OCI-LY1 (cell line): Measurements from ENCODE around the gene OR4K14.
"Not testable (repeated sequence)": the region's sequence is repeated elsewhere in the genome, so short reads cannot be mapped to it uniquely, and the experiment has no call there.

Experiments used
- H2AFZ ChIP-seq: fragments of 200-600 bp; sonication (generic), shearing (Covaris generic); 2 replicates; pipeline ENCODE4 v1.6.0; 2014; ENCODE audit warnings: antibody characterized with exemption, mild to moderate bottlenecking, low read length
- H3F3A ChIP-seq: fragments of 200-600 bp; sonication (generic), shearing (Covaris generic); 2 replicates; pipeline ENCODE4 v1.6.0; 2014; ENCODE audit warnings: mild to moderate bottlenecking, antibody characterized with exemption, low read length, moderate library complexity; ENCODE audit not compliant: insufficient read depth
- H3K27ac ChIP-seq: fragments of 200-600 bp; sonication (generic); 2 replicates; pipeline ENCODE4 v1.5.1; 2014; ENCODE audit warnings: low read length, mixed run types, mild to moderate bottlenecking, low read depth; ENCODE audit not compliant: poor library complexity, severe bottlenecking
- H3K27me3 ChIP-seq: fragments of 200-600 bp; sonication (generic); 2 replicates; pipeline ENCODE4 v1.6.0; 2014; ENCODE audit warnings: antibody characterized with exemption, mild to moderate bottlenecking, low read length, moderate library complexity; ENCODE audit not compliant: insufficient read depth
- H3K36me3 ChIP-seq: fragments of 200-600 bp; sonication (generic); 2 replicates; pipeline ENCODE4 v1.6.1; 2014; ENCODE audit warnings: mild to moderate bottlenecking, antibody characterized with exemption, low read length, moderate library complexity, mixed read lengths; ENCODE audit not compliant: insufficient read depth
- H3K4me1 ChIP-seq: fragments of 200-600 bp; sonication (generic); 2 replicates; pipeline ENCODE4 v1.5.1; 2014; ENCODE audit warnings: mild to moderate bottlenecking, low read length, moderate library complexity; ENCODE audit not compliant: insufficient read depth, severe bottlenecking
- H3K4me2 ChIP-seq: fragments of 200-600 bp; sonication (generic), shearing (Covaris generic); 2 replicates; pipeline ENCODE4 v1.6.1; 2014; ENCODE audit warnings: low read length
- H3K4me3 ChIP-seq: fragments of 200-600 bp; sonication (generic); 2 replicates; pipeline ENCODE4 v1.5.1; 2014; ENCODE audit warnings: low read length, low read depth, mild to moderate bottlenecking, mixed read lengths; ENCODE audit not compliant: poor library complexity, severe bottlenecking
- H3K79me2 ChIP-seq: fragments of 200-600 bp; shearing (Covaris generic); 2 replicates; pipeline ENCODE4 v1.6.1; 2016; ENCODE audit warnings: mixed run types, low read length, mixed read lengths; ENCODE audit not compliant: insufficient read depth
- H3K9ac ChIP-seq: fragments of 200-600 bp; sonication (generic), shearing (Covaris generic); 2 replicates; pipeline ENCODE4 v1.6.1; 2014; ENCODE audit warnings: mild to moderate bottlenecking, low read length, mixed read lengths
- H3K9me2 ChIP-seq: fragments of 200-600 bp; sonication (generic), shearing (Covaris generic); 2 replicates; pipeline ENCODE4 v1.6.1; 2014; ENCODE audit warnings: low read depth, mild to moderate bottlenecking, low read length, mixed read lengths
- H3K9me3 ChIP-seq: fragments of 200-600 bp; shearing (Covaris generic); 2 replicates; pipeline ENCODE4 v1.6.1; 2014; ENCODE audit warnings: low read length, mixed read lengths
- H4K20me1 ChIP-seq: fragments of 200-600 bp; sonication (generic), shearing (Covaris generic); 2 replicates; pipeline ENCODE4 v1.6.0; 2016; ENCODE audit warnings: mild to moderate bottlenecking, low read length; ENCODE audit not compliant: insufficient read depth
- CTCF ChIP-seq: fragments of 200-600 bp; sonication (generic), shearing (Covaris generic); IDR thresholded peaks from 2 replicates; pipeline ENCODE4 v1.5.1; 2017; ENCODE audit warnings: mild to moderate bottlenecking, antibody characterized with exemption, low read length, moderate library complexity, mixed read lengths
- EZH2 ChIP-seq: fragments of 200-600 bp; sonication (generic), shearing (Covaris generic); IDR thresholded peaks from 2 replicates; pipeline ENCODE4 v1.8.0; 2017; ENCODE audit warnings: borderline replicate concordance, mixed run types, mild to moderate bottlenecking, antibody characterized with exemption, low read length, moderate library complexity, mixed read lengths

The OR4K14 gene

GRCh38 chr14:19974844-19975243 is 44.3 kb downstream of the OR4K14 start:
- Histone ChIP-seq H3K27me3 (no peaks in the 10 kb centered on the region), H3K79me2 (no peaks in the 10 kb centered on the region), H2AFZ (no peak overlapping the region), H3K4me2 (no peak overlapping the region), H3K4me1 (no peaks in the 10 kb centered on the region), H3K36me3 (no peaks in the 10 kb centered on the region), H3F3A (no peaks in the 10 kb centered on the region), H3K27ac (no peak overlapping the region), H4K20me1 (no peaks in the 10 kb centered on the region), H3K9me3 (no peaks in the 10 kb centered on the region), H3K9me2 (no peaks in the 10 kb centered on the region), H3K4me3 (no peak overlapping the region), H3K9ac (no peak overlapping the region)
- TF ChIP-seq EZH2, result no peak
- TF ChIP-seq CTCF, result no peak

- not testable (repeated sequence) for H3K79me2 ChIP-seq, H3K4me2 ChIP-seq, H3K9ac ChIP-seq, H3K27me3 ChIP-seq, H3K4me1 ChIP-seq, H3K9me3 ChIP-seq, H2AFZ ChIP-seq, H4K20me1 ChIP-seq, H3K4me3 ChIP-seq, H3K36me3 ChIP-seq, H3K9me2 ChIP-seq, H3K27ac ChIP-seq, H3F3A ChIP-seq
Measured at GRCh38 chr14:19969735-19970134, 49.4 kb downstream of the OR4K14 start.
